A549 treated with dexamethasone at 1 μM for 4 hours (cell line): ENCODE measurements around the gene CDX2. TPM values are rescaled to one million over a fixed set of nuclear protein-coding genes. Genes with fewer than 3 reads are reported as not detected.

ENCODE experiments used
- total RNA-seq: library from RNA; stranded (reverse); fragments of 200-300 nt; extraction: Qiagen RNA extraction; gene quantifications from 5 replicates; pipeline ENCODE4 v1.2.3, GENCODE V29; 2022

Gene CDX2
- 0.47 to 1.1 TPM (median 0.64 TPM) in 5 replicates for total RNA-seq

GRCh38 chr13:27969082-27969865, at the start of gene CDX2:
TSS of gene CDX2 (minus strand) at chr13:27969315. CDS start at chr13:27969006, 309 bp downstream.

GRCh38 chr13:27988520-27988919, 19.4 kb upstream of the CDX2 start, which contains the start of gene URAD:
TSS of gene URAD (minus strand) at chr13:27988693. CDS start at chr13:27988637, 56 bp downstream.

GRCh38 chr13:27919934-27920676, 49.0 kb downstream of the CDX2 start, which contains the start of gene PDX1:
TSS of gene PDX1 (plus strand) at chr13:27920000. CDS start at chr13:27920139, 139 bp downstream.

Other genes with a start within 250 kb of the CDX2 start
- gene GSX1, start 176.8 kb downstream of the CDX2 start, total RNA-seq, result not detected in 5 replicates
- 0.06 to 0.12 TPM (median 0.08 TPM) in 5 replicates for gene PDX1, start 49.3 kb downstream of the CDX2 start, total RNA-seq
- not detected in 5 replicates for gene URAD, start 19.4 kb upstream of the CDX2 start, total RNA-seq
- not detected in 5 replicates for gene FLT3, start 131.3 kb upstream of the CDX2 start, total RNA-seq
- gene PAN3, start 169.2 kb upstream of the CDX2 start, total RNA-seq, result 6.2 to 9.3 TPM (median 8.5 TPM) in 5 replicates